ENCODE data around the gene DUSP28.

DUSP28 gene

DNA sequence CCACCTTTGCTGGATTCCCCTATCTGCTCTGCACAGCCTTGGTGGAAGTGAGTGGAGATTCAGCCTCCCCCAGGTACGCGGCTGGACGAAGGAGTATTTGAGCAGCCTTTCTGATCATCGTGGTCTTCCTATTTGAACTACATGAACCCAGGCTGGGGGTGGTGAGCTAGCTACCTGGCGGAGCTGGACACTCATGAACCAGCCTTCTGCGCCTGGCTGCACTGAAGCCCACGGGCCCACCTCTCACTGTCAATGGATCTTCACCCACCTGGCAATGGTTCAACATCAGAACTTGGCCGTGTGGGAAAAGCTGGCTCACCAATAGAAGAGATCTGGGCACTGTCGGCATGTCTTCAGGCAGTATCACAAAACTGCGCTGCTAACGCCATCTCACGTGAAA is 37.8 kb upstream of the DUSP28 start:
- H2AFZ ChIP-seq (ENCODE audit: low read length): no peak overlapping the region
- no peaks in the 10 kb centered on the region for H3K4me1 ChIP-seq (ENCODE audit: insufficient read depth, low read length, severe bottlenecking)
- H3K9me3 ChIP-seq (ENCODE audit: low read length): peaks cover 7% of the 10 kb centered on the region; the same call in 1 of the 2 replicates
- H3K36me3 ChIP-seq (ENCODE audit: insufficient read depth, low read length): peaks cover 50% of the 10 kb centered on the region
- no peaks in the 10 kb centered on the region for H3K9me2 ChIP-seq (ENCODE audit: low read depth, low read length)
- no peaks in the 10 kb centered on the region for H3K27me3 ChIP-seq (ENCODE audit: insufficient read depth, low read length)
- no peak overlapping the region for H3K4me2 ChIP-seq (ENCODE audit: low read length)
- H3K4me3 ChIP-seq (ENCODE audit: low read depth, low read length, poor library complexity, severe bottlenecking): no peak overlapping the region
- no peaks in the 10 kb centered on the region for H4K20me1 ChIP-seq (ENCODE audit: insufficient read depth, low read length)
- H3K79me2 ChIP-seq (ENCODE audit: insufficient read depth, low read length): no peaks in the 10 kb centered on the region
- no peak overlapping the region for H3K9ac ChIP-seq (ENCODE audit: low read length)
- no peak for TF ChIP-seq EZH2 (IDR thresholded peaks at IDR 0.05; ENCODE audit: borderline replicate concordance, low read length)
- TF ChIP-seq, protein P1, sequence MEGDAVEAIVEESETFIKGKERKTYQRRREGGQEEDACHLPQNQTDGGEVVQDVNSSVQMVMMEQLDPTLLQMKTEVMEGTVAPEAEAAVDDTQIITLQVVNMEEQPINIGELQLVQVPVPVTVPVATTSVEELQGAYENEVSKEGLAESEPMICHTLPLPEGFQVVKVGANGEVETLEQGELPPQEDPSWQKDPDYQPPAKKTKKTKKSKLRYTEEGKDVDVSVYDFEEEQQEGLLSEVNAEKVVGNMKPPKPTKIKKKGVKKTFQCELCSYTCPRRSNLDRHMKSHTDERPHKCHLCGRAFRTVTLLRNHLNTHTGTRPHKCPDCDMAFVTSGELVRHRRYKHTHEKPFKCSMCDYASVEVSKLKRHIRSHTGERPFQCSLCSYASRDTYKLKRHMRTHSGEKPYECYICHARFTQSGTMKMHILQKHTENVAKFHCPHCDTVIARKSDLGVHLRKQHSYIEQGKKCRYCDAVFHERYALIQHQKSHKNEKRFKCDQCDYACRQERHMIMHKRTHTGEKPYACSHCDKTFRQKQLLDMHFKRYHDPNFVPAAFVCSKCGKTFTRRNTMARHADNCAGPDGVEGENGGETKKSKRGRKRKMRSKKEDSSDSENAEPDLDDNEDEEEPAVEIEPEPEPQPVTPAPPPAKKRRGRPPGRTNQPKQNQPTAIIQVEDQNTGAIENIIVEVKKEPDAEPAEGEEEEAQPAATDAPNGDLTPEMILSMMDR (IDR thresholded peaks at IDR 0.05; ENCODE audit: low read length): no peak
- H3K27ac ChIP-seq (ENCODE audit: low read depth, low read length, poor library complexity, severe bottlenecking): no peak overlapping the region
- H3F3A ChIP-seq (ENCODE audit: insufficient read depth, low read length): no peaks in the 10 kb centered on the region

DNA sequence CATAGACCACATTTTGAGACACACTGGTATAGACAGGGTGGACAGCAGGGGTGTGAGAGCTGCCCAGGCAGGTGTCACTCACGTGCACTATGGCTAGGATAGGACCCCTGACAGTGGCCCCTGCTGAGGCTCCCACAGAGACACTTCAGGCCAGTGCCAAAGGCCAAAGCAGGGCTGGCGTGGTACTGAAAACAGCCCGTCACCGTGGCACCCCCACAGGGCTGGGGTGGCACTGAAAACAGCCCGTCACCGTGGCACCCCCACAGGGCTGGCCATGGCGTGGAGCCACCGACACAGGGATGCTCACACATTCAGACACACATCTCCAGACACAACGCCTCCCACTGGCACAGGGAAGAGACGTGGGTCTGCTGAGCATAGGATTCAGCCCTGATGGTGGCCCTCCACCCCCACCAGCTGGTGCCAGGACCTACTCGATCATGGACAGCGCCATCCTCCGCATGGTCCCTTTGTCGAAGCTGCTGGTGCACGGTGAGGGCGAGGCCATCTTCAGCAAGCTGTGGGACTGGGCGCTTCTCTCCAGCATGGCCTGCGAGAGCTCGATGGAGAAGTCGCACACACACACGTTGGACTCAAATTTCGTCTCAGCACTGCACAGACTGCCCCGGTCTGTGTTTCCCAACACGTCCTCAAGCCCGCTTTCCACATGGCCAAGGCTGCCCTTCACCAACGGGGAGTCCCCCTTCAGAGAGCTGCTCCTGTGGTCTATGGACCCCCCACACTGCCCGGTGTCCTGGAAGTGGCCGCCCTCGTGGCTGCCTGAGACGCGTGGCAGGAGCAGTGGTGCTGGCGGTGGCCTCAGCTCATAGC is 36.5 kb upstream of the DUSP28 start:
- TF ChIP-seq EZH2 (IDR thresholded peaks at IDR 0.05; ENCODE audit: borderline replicate concordance, low read length): no peak
- TF ChIP-seq, protein P1 (IDR thresholded peaks at IDR 0.05; ENCODE audit: low read length): no peak
- Histone ChIP-seq H3K79me2 (ENCODE audit: insufficient read depth, low read length) (no peaks in the 10 kb centered on the region), H3K4me3 (ENCODE audit: low read depth, low read length, poor library complexity, severe bottlenecking) (no peak overlapping the region), H2AFZ (ENCODE audit: low read length) (no peak overlapping the region), H3F3A (ENCODE audit: insufficient read depth, low read length) (no peaks in the 10 kb centered on the region), H3K27ac (ENCODE audit: low read depth, low read length, poor library complexity, severe bottlenecking) (no peak overlapping the region), H3K36me3 (ENCODE audit: insufficient read depth, low read length) (peaks cover 55% of the 10 kb centered on the region), H3K9ac (ENCODE audit: low read length) (no peak overlapping the region), H4K20me1 (ENCODE audit: insufficient read depth, low read length) (no peaks in the 10 kb centered on the region), H3K9me2 (ENCODE audit: low read depth, low read length) (no peaks in the 10 kb centered on the region), H3K4me2 (ENCODE audit: low read length) (no peak overlapping the region), H3K4me1 (ENCODE audit: insufficient read depth, low read length, severe bottlenecking) (no peaks in the 10 kb centered on the region), H3K9me3 (ENCODE audit: low read length) (peaks cover 7% of the 10 kb centered on the region; the same call in 1 of the 2 replicates), H3K27me3 (ENCODE audit: insufficient read depth, low read length) (no peaks in the 10 kb centered on the region)

DNA sequence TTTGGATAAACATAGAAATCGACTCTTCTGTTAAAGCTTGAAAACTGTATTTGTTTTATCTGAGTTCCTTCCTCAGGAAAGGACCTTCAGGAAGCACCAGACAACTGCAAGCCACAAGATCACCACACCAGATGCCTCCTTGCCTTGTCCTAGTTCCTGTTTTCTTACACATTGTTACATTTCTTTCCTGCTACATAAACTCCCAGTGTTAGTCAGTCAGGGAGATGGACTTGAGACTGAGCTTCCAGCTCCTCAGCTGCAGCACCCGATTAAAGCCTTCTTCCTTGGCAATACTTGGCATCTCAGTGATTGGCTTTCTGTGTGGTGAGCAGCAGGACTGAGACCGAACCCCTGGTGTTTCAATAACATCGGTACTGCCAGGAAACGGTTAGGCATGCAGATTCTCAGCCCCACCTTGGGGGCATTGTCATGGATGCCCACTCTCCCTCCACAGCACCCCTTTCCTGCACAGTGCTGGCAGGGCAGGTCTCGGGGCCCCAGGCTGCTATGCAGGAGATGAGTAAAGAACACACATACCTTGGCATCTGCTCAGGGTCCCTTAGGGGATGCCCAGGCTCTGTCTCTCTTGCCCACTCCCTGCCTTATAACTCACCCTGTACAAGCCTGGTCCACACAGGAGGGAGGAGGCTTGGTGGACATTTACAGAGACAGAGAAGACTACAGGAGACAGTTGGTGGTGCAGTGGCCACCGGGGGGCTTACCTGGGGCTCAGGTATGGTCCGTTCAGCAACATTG is 35.0 kb upstream of the DUSP28 start:
- no peak overlapping the region for H3K4me2 ChIP-seq (ENCODE audit: low read length)
- peaks cover 7% of the 10 kb centered on the region; the same call in 1 of the 2 replicates for H3K9me3 ChIP-seq (ENCODE audit: low read length)
- H2AFZ ChIP-seq (ENCODE audit: low read length): no peak overlapping the region
- no peaks in the 10 kb centered on the region for H4K20me1 ChIP-seq (ENCODE audit: insufficient read depth, low read length)
- no peak for TF ChIP-seq EZH2 (IDR thresholded peaks at IDR 0.05; ENCODE audit: borderline replicate concordance, low read length)
- TF ChIP-seq, protein P1 (IDR thresholded peaks at IDR 0.05; ENCODE audit: low read length): no peak
- H3K4me1 ChIP-seq (ENCODE audit: insufficient read depth, low read length, severe bottlenecking): no peaks in the 10 kb centered on the region
- H3K36me3 ChIP-seq (ENCODE audit: insufficient read depth, low read length): peaks cover 61% of the 10 kb centered on the region
- no peaks in the 10 kb centered on the region for H3F3A ChIP-seq (ENCODE audit: insufficient read depth, low read length)
- no peaks in the 10 kb centered on the region for H3K9me2 ChIP-seq (ENCODE audit: low read depth, low read length)
- no peak overlapping the region for H3K4me3 ChIP-seq (ENCODE audit: low read depth, low read length, poor library complexity, severe bottlenecking)
- H3K27me3 ChIP-seq (ENCODE audit: insufficient read depth, low read length): no peaks in the 10 kb centered on the region
- H3K79me2 ChIP-seq (ENCODE audit: insufficient read depth, low read length): no peaks in the 10 kb centered on the region
- no peak overlapping the region for H3K9ac ChIP-seq (ENCODE audit: low read length)
- H3K27ac ChIP-seq (ENCODE audit: low read depth, low read length, poor library complexity, severe bottlenecking): no peak overlapping the region

Measured in OCI-LY1 (cell line).